Hepatocyte (in vitro differentiated cells): Measurements from ENCODE around the gene FOXO1. TPM values are rescaled to one million over a fixed set of nuclear protein-coding genes. Genes with fewer than 3 reads are reported as not detected.
"Not testable (repeated sequence)": the region's sequence is repeated elsewhere in the genome, so short reads cannot be mapped to it uniquely, and the experiment has no call there.

Source experiments
- DNase-seq: peaks from one replicate; pipeline ENCODE4 v3.0.0-alpha.2; 2016; ENCODE audit warnings: low spot score
- H2AFZ ChIP-seq: fragments of 200-600 bp; sonication (generic); 2 replicates; pipeline ENCODE4 v1.6.0; 2016; ENCODE audit warnings: antibody characterized with exemption, mild to moderate bottlenecking
- H3K27ac ChIP-seq: fragments of 200-600 bp; sonication (generic); 2 replicates; pipeline ENCODE4 v1.5.1; 2016; ENCODE audit warnings: mild to moderate bottlenecking
- H3K27me3 ChIP-seq: fragments of 200-600 bp; sonication (generic); 2 replicates; pipeline ENCODE4 v1.6.1; 2016
- H3K36me3 ChIP-seq: fragments of 200-600 bp; sonication (generic); replicated peaks from 2 replicates; pipeline ENCODE4 v1.5.1; 2016; ENCODE audit warnings: low read depth; ENCODE audit not compliant: insufficient read depth
- H3K4me1 ChIP-seq: fragments of 200-600 bp; sonication (generic); 2 replicates; pipeline ENCODE4 v1.5.1; 2016; ENCODE audit warnings: mild to moderate bottlenecking, moderate library complexity; ENCODE audit not compliant: insufficient read depth
- H3K4me2 ChIP-seq: fragments of 200-600 bp; sonication (generic); 2 replicates; pipeline ENCODE4 v1.6.0; 2016
- H3K4me3 ChIP-seq: fragments of 200-600 bp; sonication (generic); 2 replicates; pipeline ENCODE4 v1.5.1; 2016; ENCODE audit warnings: mild to moderate bottlenecking
- H3K79me2 ChIP-seq: fragments of 200-600 bp; sonication (generic); 2 replicates; pipeline ENCODE4 v1.6.0; 2017; ENCODE audit warnings: mild to moderate bottlenecking
- H3K9me2 ChIP-seq: fragments of 200-600 bp; sonication (generic); replicated peaks from 2 replicates; pipeline ENCODE4 v1.6.0; 2017; ENCODE audit warnings: mild to moderate bottlenecking; ENCODE audit not compliant: insufficient read depth
- H3K9me3 ChIP-seq: fragments of 200-600 bp; sonication (generic); 2 replicates; pipeline ENCODE4 v1.5.1; 2016; ENCODE audit warnings: low read depth, mild to moderate bottlenecking
- H4K20me1 ChIP-seq: fragments of 200-600 bp; sonication (generic); 2 replicates; pipeline ENCODE4 v1.6.0; 2016; ENCODE audit warnings: mild to moderate bottlenecking; ENCODE audit not compliant: insufficient read depth, poor library complexity, severe bottlenecking
- EZH2 ChIP-seq: fragments of 200-600 bp; sonication (generic); IDR thresholded peaks from 2 replicates; pipeline ENCODE4 v1.6.1; 2016; ENCODE audit warnings: antibody characterized with exemption, mild to moderate bottlenecking, borderline replicate concordance
- EZH2phosphoT487 ChIP-seq: fragments of 200-600 bp; sonication (generic); IDR thresholded peaks from one replicate; pipeline ENCODE4 v1.6.1; 2018; ENCODE audit warnings: antibody characterized with exemption, mild to moderate bottlenecking, low read depth, moderate library complexity; ENCODE audit not compliant: unreplicated experiment, severe bottlenecking
- WGBS: methylation state at CpG from one replicate; pipeline ENCODE4 v1.1.6; 2016; ENCODE audit warnings: low lambda C conversion rate; ENCODE audit errors: missing lambda C conversion rate; 5-methylcytosine and 5-hydroxymethylcytosine counted together
- polyA plus RNA-seq: library from polyadenylated mRNA; unstranded; fragments of >200 nt; fragmentation: Nextera tagmentation; extraction: Ambion mirVana; gene quantifications from 2 replicates; pipeline ENCODE4 v1.2.1, GENCODE V29; 2016
- total RNA-seq: library from RNA; depleted of rRNA; stranded (reverse); fragments of >200 nt; gene quantifications from 2 replicates; pipeline ENCODE4 v1.2.3, GENCODE V29; 2014
- TF ChIP-seq, protein P1 (sequence below): fragments of 200-600 bp; sonication (generic); IDR thresholded peaks from 2 replicates; pipeline ENCODE4 v1.5.1; 2016; ENCODE audit warnings: antibody characterized with exemption, mild to moderate bottlenecking; ENCODE audit not compliant: poor library complexity

The FOXO1 gene
- total RNA-seq (26.5 and 30.3 TPM in 2 replicates), polyA plus RNA-seq (35.2 and 48.3 TPM in 2 replicates)

GRCh38 chr13:40666045-40666932 lies at the start of gene FOXO1:
Gene FOXO1, minus strand, starts transcription at chr13:40666641. Its CDS starts 429 bp downstream, at chr13:40666212.
- no peaks in the 10 kb centered on the region for H3K27me3 ChIP-seq
- no peaks in the 10 kb centered on the region for H3K9me3 ChIP-seq
- H3K79me2 ChIP-seq, result peaks cover 34% of the 10 kb centered on the region
- no peaks in the 10 kb centered on the region for H3K4me1 ChIP-seq
- H4K20me1 ChIP-seq, result peaks cover 11% of the 10 kb centered on the region
- H3K4me3 ChIP-seq, result peak within 1 kb of the TSS; percentile 93
- H2AFZ ChIP-seq, result peak within 1 kb of the TSS; percentile 89
- peak; percentile 95 for DNase-seq
- peak within 1 kb of the TSS; percentile 94 for H3K4me2 ChIP-seq
- WGBS, result under 1% methylated on average over 60 of the region's 108 CpGs
- no peaks in the 10 kb centered on the region for H3K9me2 ChIP-seq
- H3K36me3 ChIP-seq, result no peaks in the 10 kb centered on the region
- peak within 1 kb of the TSS; percentile 96 for H3K27ac ChIP-seq
- TF ChIP-seq, protein P1, sequence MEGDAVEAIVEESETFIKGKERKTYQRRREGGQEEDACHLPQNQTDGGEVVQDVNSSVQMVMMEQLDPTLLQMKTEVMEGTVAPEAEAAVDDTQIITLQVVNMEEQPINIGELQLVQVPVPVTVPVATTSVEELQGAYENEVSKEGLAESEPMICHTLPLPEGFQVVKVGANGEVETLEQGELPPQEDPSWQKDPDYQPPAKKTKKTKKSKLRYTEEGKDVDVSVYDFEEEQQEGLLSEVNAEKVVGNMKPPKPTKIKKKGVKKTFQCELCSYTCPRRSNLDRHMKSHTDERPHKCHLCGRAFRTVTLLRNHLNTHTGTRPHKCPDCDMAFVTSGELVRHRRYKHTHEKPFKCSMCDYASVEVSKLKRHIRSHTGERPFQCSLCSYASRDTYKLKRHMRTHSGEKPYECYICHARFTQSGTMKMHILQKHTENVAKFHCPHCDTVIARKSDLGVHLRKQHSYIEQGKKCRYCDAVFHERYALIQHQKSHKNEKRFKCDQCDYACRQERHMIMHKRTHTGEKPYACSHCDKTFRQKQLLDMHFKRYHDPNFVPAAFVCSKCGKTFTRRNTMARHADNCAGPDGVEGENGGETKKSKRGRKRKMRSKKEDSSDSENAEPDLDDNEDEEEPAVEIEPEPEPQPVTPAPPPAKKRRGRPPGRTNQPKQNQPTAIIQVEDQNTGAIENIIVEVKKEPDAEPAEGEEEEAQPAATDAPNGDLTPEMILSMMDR, result peak; percentile 10
- TF ChIP-seq EZH2phosphoT487, result no peak

- H3K4me3 ChIP-seq, H3K9me3 ChIP-seq, H3K27me3 ChIP-seq, H3K27ac ChIP-seq, H3K36me3 ChIP-seq, H3K4me2 ChIP-seq, H3K9me2 ChIP-seq, H3K4me1 ChIP-seq, DNase-seq, H2AFZ ChIP-seq, H4K20me1 ChIP-seq, H3K79me2 ChIP-seq: not testable (repeated sequence)
- WGBS, result no CpG with 5 or more reads among the region's 1 CpG
Observed at GRCh38 chr13:40714433-40714832, 48.0 kb upstream of the FOXO1 start.

DNA sequence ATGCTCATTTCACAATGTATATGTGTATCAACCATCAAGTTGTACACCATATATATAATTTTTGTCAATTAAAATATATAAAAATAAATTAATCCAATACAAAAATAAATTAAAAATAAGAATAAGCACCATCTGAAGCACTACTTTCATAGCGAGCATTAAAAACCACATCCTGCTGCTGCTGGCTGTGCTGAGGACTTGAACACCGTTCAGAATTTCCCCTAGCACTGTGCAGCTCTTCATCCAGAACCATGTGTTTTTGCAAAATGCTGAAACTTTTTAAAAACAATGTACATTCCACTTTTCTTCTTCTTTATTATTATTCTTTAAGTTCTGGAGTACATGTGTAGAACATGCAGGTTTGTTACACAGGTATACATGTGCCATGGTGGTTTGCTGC lies 40.0 kb upstream of the FOXO1 start:
- H3K4me2 ChIP-seq, result no peak overlapping the region
- H4K20me1 ChIP-seq, result no peaks in the 10 kb centered on the region
- WGBS, result 95% methylated on average over 2 of the region's 2 CpGs
- H3K79me2 ChIP-seq, result no peaks in the 10 kb centered on the region
- H3K4me1 ChIP-seq, result no peaks in the 10 kb centered on the region
- H3K27me3 ChIP-seq, result no peaks in the 10 kb centered on the region
- TF ChIP-seq, protein P1, result no peak
- TF ChIP-seq EZH2phosphoT487 (no peak), EZH2 (no peak)
- no peak overlapping the region for H2AFZ ChIP-seq
- no peak for DNase-seq
- no peak overlapping the region for H3K4me3 ChIP-seq
- H3K36me3 ChIP-seq, result no peaks in the 10 kb centered on the region
- no peak overlapping the region for H3K27ac ChIP-seq
- H3K9me2 ChIP-seq, result no peaks in the 10 kb centered on the region
- H3K9me3 ChIP-seq, result no peaks in the 10 kb centered on the region

DNA sequence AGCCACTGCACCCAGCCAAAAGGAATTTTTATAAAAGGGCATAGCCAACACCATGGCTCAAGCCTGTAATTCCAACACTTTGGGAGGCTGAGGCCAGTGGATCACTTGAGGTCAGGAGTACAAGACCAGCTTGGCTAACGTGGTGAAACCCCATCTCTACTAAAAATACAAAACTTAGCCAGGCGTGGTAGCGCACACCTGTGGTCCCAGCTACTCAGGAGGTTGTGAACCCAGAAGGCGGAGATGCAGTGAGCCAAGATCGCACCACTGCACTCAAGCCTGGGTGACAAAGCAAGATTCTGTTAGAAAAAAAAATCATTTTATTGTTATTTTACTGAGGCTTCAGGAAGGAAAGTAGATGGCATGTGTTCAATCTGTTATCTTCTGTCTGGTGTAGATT lies 31.3 kb upstream of the FOXO1 start:
- no peaks in the 10 kb centered on the region for H3K36me3 ChIP-seq
- no peaks in the 10 kb centered on the region for H3K9me2 ChIP-seq
- no peaks in the 10 kb centered on the region for H4K20me1 ChIP-seq
- no peak for TF ChIP-seq EZH2
- no peak for TF ChIP-seq EZH2phosphoT487
- TF ChIP-seq, protein P1, result no peak
- H3K4me2 ChIP-seq, result no peak overlapping the region
- no peak overlapping the region for H3K27ac ChIP-seq
- H3K9me3 ChIP-seq, result no peaks in the 10 kb centered on the region
- 91% methylated on average over 5 of the region's 5 CpGs for WGBS
- no peak overlapping the region for H2AFZ ChIP-seq
- H3K79me2 ChIP-seq, result no peaks in the 10 kb centered on the region
- DNase-seq, result no peak
- H3K27me3 ChIP-seq, result no peaks in the 10 kb centered on the region
- H3K4me3 ChIP-seq, result no peak overlapping the region
- no peaks in the 10 kb centered on the region for H3K4me1 ChIP-seq
